H7 (cell line): ENCODE data around the gene CD7. TPM values are rescaled to one million over a fixed set of nuclear protein-coding genes. Genes with fewer than 3 reads are reported as not detected.
A peak's percentile ranks its signal among the peaks of the same experiment; 100 is the strongest.

Experiments used
- DNase-seq: peaks from one replicate; pipeline ENCODE4 v3.0.0; 2012
- H3K27me3 ChIP-seq: 2 replicates; pipeline ENCODE4 v1.6.0; 2011; ENCODE audit warnings: mild to moderate bottlenecking, low read length; ENCODE audit not compliant: control insufficient read depth, insufficient read depth
- H3K36me3 ChIP-seq: replicated peaks from 2 replicates; pipeline ENCODE4 v1.5.1; 2011; ENCODE audit warnings: low read length; ENCODE audit not compliant: control insufficient read depth, insufficient read depth
- H3K4me3 ChIP-seq: 2 replicates; pipeline ENCODE4 v1.5.1; 2011; ENCODE audit warnings: low read depth, mild to moderate bottlenecking, control low read depth, low read length, moderate library complexity; ENCODE audit not compliant: insufficient read depth
- total RNA-seq: library from RNA; depleted of rRNA; stranded (reverse); fragments of >200 nt; shearing (Covaris generic); gene quantifications from 2 replicates; pipeline ENCODE4 v1.2.3, GENCODE V29; 2014

The CD7 gene
- total RNA-seq, 1 experiment from 2014 or later: 0.38 TPM

DNA sequence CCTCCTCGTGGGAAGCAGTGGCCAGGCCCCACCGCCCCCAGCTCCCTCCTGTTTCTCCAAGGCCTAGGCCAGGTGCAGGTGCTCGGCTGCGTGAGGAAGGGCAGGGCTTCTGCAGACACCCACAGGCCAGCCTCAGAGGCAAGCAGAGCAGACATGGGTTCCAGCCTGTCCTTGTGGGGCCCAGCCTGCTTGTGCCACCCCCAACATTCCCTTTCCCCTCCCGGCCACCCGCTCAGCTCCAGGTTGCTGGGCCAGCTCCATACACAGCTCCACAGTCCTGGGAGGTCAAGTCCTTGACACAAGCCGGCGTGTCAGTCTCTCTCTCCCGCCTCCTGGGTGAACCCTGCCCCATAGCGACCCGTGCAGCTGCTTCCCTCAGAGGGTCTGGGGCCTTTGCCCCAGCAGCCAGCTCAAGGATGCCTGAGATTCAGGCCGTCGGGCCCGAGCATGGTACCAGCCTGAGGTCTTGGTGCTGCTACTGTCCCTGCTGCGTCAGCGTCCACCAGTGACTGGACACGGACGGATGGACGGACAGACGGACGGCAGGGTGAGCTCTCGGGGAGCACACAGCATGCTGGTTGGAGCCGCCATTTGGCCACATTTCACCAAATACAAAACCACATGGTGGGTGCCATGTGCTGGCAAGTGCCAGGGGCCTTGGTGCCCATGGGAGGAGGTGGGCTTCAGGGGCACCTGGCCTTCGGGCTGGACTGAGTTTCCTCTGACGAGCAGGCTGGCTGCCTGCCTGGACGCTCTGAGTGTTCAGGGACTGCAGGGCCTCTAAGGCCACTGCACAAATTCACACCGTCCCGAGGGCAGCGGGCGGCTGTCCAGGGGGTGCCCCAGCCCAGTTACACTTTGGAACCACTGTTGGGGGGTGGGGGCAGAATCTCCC lies 8.1 kb upstream of the CD7 start:
- Histone ChIP-seq H3K4me3 (no peak overlapping the region), H3K36me3 (no peaks in the 10 kb centered on the region), H3K27me3 (no peaks in the 10 kb centered on the region; the same call in 1 of the 2 replicates)
- DNase-seq: no peak

DNA sequence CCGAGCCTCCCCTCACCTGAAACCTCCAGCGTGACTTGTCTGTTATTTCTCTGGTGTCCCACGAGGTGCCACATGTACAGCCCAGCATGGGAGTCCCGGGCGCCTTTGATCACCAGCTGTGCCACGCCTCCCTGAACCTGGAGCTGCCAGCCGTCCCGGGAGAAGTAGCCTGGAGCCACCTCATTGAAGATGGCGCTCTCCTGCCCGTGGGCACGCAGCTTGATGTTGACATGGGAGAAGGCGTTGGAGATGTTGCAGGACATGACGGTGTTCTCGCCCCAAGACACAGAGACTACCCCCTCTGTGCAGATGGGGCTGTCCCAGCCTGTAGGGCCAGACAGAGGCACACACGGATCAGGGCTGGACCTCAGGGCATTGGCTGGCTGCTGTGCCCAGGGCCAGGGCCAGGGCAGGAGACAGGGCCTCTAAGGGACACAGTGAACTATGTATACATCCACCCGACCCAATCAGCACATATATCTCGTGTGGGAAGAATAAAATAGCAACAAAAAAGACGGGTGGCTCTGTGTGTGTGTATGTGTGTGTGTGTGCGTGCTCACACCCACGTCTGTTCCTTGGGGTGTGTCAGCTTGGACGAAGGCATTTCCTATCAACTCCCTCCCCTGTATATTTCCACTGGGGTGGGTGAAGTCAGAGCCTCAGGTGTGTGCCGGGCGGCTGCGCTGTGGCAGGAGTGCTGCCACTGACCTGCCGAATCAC lies 7.3 kb upstream of the CD7 start:
- Histone ChIP-seq H3K36me3 (no peaks in the 10 kb centered on the region), H3K27me3 (no peaks in the 10 kb centered on the region; the same call in 1 of the 2 replicates), H3K4me3 (no peak overlapping the region)
- no peak for DNase-seq

DNA sequence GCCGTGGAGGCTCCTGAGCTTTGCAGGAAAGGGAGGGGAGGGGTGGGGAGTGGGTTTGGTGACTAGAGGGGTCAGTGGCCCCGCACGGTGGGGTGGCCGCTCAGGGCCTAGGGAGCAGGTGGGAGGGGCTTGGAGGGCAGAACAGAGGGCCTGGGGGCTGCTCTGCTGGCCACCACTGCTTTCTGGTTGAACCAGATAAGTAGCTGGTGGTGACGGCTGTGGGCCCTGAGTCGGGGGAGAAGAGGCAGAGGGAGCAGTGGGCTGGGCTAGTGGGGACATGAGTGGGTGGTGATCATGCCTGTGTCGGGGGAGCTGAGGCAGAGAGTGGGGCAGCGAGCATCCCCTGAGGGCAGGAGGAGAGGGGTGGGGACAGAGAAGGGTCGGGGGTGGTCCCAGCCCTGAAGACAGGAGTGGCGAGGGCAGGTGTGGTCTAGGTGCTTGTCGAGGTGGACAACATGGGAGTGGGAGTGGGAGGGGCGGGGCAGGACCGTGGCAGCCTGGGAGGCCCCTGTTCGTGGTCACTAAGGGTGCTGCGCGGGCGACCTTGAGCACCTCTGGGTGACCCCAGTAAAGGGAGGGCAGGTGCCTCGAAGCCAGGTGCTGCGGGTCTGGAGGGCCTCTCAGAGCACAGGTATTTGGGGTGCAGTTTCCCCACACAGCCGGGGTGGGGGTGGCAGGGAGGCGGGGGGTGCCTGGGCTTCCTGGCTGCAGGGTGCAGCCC lies 6.3 kb upstream of the CD7 start:
- Histone ChIP-seq H3K27me3 (no peaks in the 10 kb centered on the region; the same call in 1 of the 2 replicates), H3K36me3 (no peaks in the 10 kb centered on the region), H3K4me3 (no peak overlapping the region)
- no peak for DNase-seq

DNA sequence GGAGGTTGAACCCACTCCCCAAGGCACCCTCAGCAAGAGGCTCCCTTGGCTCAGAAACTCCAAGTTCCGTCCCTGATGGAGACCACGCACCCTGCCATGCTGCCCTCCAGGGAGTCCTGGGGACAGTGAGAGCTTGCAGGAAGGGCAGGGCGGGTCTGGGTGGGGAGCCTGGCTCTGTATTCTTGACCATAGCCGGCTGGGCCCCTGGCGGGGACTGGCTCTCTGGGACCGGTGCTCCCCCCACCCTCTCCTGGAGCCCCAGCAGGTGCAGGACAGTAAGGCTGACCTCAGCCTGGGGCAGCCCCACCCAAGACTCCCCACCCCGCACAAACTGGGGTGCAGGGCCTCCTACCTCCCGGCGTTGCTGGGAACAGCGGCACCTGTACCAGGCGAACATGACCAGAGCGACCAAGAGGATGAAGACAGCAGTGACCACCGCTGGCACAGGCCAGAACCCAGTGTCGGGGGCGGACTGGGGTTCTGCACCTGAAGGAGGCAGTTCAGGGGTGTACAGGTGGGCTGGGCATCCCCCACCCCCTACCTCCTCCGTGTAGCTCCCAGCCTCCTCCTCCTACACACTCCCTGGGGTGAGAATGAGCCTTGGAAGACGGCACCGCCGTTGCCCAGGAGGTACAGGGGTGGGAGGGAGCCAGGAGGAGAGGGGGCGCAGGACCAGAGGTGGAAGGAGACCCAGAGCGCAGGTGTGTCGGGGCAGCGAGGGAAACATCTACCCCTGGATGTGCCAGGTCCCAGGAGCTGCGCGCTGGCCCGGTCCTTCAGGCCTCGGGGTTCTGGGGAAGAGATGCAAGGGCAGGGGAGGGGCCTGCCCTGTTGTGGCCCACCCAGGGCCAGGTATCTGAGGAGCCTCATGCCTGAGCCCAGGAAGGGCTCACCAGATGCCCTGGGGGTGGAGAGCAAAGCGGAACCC lies 5.4 kb upstream of the CD7 start:
- no peak for DNase-seq
- Histone ChIP-seq H3K4me3 (no peak overlapping the region), H3K27me3 (no peaks in the 10 kb centered on the region; the same call in 1 of the 2 replicates), H3K36me3 (no peaks in the 10 kb centered on the region)

DNA sequence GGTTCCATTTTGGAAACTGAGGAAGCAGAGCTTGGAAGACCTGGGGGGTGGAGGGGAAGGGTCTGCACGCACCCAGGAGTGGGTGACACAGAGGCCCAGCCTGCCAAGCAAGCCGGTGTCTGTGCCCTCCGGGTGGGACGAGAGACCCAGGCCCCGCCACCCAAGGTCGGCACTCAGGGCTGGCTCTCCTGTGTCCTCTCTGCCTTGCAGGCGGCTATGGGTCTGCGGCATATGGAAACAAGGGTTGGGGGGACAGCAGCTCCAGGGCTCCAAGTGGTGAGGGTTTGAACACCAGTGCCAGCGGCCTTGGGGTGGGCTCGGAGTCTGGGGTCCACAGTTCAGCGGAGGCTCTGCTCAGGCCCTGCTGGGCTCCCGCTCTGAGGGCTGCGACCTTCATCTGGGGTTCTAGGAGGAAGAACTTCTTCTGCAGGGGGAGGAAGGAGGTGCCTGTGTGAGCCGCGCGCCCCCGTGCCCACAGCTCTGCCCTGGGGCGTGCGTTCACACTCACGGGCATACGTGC lies 4.6 kb upstream of the CD7 start:
- Histone ChIP-seq H3K36me3 (no peaks in the 10 kb centered on the region), H3K27me3 (no peaks in the 10 kb centered on the region), H3K4me3 (no peak overlapping the region)
- DNase-seq: no peak

DNA sequence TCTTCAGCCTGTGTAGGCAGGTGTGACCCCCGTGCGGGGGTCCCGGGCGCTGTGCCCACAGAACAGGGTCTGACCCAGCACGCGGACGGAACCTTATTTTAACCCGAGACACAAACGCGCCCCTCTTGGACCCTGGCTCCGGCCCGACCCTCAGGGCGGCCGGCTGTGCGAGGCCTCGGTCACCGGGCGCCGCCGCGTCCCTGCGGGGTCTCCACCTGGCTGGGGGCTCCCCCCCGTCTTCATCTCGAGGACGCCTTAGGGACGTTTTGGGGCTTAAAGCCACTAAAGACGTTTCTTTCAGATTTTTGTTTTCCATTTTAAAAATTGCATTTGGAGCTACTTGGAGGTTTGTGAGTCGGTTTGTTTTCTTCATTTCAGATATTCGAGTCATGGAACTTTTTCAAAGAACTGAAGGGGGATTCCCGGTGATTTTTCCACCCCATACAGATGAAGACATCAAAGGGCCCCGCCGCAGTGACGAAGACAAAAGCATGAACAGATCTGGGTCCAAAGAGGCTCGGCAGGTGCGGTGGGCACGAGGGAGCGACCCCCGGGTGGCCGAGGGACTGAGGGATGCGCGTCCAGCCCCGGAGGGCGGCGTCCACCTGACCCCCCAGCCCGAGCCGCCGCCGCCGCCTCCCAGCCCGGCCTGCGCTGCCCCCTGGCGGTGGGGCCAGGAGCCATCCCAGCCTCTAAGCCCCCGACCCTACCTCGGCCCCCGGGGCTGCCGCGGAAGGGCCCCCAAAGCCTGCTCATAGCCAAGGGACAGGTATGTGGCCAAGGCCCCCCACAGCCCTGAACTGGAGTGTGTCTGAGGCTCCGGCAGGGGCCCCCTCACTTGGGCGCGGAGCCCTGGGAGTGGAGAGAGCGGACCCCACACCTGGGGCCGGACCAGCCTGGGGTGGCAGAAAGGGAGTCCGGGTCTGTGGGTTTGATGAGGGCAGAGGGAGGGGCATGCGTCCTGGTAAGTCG lies 3.8 kb upstream of the CD7 start:
- Histone ChIP-seq H3K27me3 (no peaks in the 10 kb centered on the region), H3K4me3 (no peak overlapping the region), H3K36me3 (no peaks in the 10 kb centered on the region)
- DNase-seq: peak; percentile 98

DNA sequence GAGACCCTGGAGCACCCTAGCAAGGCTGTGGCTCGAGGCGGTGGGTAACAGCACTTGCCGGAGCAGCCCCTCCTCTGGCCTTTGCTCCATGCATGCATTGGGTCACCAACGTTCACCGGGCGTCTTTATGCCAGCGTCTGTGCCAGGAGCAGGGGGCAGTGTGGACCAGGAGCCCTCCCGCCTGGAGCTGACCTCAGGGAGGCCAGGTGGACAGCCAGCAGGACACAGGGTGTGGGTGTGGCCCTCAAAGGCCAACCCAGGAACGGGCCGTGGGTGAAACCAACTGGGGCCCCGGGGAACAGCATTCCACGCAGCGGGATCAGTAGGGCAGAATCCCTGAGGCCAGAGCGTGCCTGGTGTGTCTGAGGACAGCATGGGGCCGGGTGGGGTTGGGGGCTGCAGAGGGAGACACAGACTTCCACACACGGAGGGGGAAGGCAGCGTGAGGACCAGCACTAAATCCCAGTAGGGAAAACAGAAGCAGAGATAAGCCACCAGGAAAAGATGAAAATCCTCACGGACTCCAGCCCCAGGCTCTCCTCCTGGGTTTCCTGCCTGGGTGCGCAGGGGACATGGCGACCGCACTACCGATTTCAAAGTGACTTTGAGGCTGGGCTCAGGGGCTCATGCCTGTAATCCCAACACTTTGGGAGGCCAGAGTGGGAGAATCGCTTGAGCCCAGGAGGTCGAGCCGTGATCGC lies 2.9 kb upstream of the CD7 start:
- Histone ChIP-seq H3K27me3 (no peaks in the 10 kb centered on the region), H3K36me3 (no peaks in the 10 kb centered on the region), H3K4me3 (no peak overlapping the region)
- no peak for DNase-seq

DNA sequence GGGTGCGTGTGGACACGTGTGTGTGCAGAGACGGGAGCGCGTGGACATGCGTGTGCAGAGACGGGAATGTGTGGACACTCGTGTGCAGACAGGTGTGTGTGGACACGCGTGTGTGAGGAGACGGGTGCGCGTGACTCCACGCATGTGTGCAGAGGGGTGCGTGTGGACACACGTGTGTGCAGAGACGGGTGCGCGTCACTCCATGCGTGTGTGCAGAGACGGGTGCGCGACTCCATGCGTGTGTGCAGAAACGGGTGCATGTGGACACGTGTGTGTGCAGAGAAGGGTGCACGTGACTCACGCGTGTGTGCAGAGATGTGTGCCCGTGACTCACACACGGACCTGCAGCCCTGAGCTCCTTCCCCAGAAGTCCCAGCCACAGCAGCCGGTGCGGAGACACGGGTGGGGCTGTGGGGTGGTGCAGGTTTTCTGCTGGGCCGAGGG lies 2.2 kb upstream of the CD7 start:
- Histone ChIP-seq H3K36me3 (no peaks in the 10 kb centered on the region), H3K4me3 (no peak overlapping the region), H3K27me3 (no peaks in the 10 kb centered on the region)
- no peak for DNase-seq

DNA sequence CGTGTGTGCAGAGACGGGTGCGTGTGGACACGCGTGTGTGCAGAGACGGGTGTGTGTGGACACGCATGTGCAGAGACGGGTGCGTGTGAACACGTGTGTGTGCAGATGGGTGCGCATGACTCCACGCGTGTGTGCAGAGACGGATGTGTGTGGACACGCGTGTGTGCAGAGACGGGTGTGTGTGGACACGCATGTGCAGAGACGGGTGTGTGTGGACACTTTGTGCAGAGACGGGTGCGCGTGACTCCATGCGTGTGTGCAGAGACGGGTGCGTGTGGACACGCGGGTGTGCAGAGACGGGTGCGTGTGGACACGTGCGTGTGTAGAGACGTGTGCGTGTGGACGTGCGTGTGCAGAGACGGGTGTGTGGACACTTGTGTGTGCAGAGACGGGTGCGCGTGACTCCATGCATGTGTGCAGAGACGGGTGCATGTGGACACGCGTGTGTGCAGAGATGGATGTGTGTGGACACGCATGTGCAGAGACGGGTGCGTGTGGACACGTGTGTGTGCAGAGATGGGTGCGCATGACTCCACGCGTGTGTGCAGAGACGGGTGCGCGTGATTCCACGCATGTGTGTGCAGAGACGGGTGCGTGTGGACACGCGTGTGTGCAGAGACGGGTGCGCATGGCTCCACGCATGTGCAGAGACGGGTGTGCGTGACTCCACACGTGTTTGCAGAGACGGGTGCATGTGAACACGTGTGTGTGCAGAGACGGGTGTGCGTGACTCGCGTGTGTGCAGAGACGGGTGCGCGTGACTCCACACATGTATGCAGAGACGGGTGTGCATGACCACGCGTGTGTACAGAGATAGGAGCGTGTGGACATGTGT lies 1.6 kb upstream of the CD7 start:
- Histone ChIP-seq H3K4me3 (no peak overlapping the region), H3K36me3 (no peaks in the 10 kb centered on the region)

DNA sequence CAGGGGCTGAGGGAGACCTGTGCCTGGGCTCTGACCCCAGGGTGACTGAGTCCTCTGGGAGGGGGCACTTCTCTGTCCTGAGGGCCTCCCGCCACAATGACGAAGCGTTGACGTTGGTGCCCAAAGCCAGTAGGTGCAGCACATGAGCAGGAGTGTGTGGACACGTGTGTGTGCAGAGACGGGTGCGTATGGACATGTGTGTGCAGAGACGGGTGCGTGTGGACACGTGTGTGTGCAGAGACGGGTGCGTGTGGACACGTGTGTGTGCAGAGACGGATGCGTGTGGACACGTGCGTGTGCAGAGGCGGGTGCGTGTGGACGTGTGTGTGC lies 726 bp upstream of the CD7 start:
- Histone ChIP-seq H3K27me3 (no peaks in the 10 kb centered on the region), H3K4me3 (no peak overlapping the region)

More for the DNA sequence above, 1.6 kb upstream of the CD7 start:
- H3K27me3 ChIP-seq: no peaks in the 10 kb centered on the region
- DNase-seq: no peak

DNA sequence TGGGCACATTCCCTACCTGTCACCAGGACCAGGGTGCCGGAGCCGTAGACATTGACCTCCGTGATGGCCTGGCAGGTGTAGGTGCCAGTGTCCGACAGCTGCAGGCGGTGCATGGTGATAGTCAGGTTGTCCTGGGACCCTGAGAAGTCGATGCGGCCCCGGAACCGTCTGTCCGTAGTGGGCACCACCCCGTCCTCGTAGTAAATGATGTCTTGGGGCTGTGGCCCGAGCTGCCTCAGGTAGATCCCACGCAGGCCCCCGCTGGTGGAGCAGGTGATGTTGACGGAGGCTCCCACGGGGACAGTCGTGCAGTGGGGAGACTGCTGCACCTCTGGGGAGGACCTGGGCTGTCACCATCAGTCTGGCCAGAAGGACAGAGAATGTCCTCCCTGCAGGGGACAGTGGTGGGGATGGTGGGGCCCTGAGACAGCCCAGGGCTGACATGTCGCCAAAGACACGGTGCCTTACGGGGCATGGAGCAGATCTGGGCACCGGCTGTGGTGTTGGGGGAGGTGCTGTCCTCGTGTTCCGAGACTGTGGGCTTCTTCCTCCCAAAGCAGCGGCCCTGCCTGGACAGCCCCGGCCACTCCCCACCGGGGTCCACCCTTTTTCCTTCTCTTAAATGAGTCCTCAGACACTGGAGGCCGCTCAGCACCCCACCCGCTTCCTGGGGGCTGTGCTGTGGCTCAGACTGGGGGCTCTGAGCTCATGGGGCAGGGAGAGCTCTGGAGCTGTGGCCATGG lies 586 bp downstream of the CD7 start:
- Histone ChIP-seq H3K27me3 (no peaks in the 10 kb centered on the region), H3K36me3 (no peaks in the 10 kb centered on the region), H3K4me3 (no peak overlapping the region)
- DNase-seq: no peak

More for the DNA sequence above, 726 bp upstream of the CD7 start:
- no peaks in the 10 kb centered on the region for H3K36me3 ChIP-seq
- DNase-seq: no peak
